IPS DF 4.7 (cell line): ENCODE data around the gene FKBP1A.

Experiments used
- DNase-seq: peaks from one replicate; pipeline ENCODE4 v3.0.0-alpha.2; 2013; ENCODE audit warnings: low spot score; ENCODE audit errors: extremely low read depth

The FKBP1A gene

GRCh38 chr20:1319051-1319450 lies 73.8 kb downstream of the FKBP1A start:
- DNase-seq = no peak
